ENCODE results near the gene ATP13A4. TPM values are rescaled to one million over a fixed set of nuclear protein-coding genes. Genes with fewer than 3 reads are reported as not detected.

The ATP13A4 gene
- total RNA-seq (2014; rRNA removed; shearing (Covaris generic)), result not detected in 2 replicates

GRCh38 chr3:193554811-193555210 is at the start of gene ATP13A4:
Gene ATP13A4, minus strand, starts transcription at chr3:193554895. Its CDS starts 96 bp downstream, at chr3:193554799.

GRCh38 chr3:193592841-193593667 is 38.4 kb upstream of the ATP13A4 start, which contains the start of gene OPA1:
Gene OPA1, plus strand, starts transcription at chr3:193593208. Its CDS starts 170 bp downstream, at chr3:193593378.

GRCh38 chr3:193378706-193379105 is 176.0 kb downstream of the ATP13A4 start, which contains the start of gene ATP13A5:
Gene ATP13A5, minus strand, starts transcription at chr3:193378753. Its CDS starts 28 bp downstream, at chr3:193378725.

Other genes with a start within 250 kb of the ATP13A4 start
- gene ATP13A5, start 176.1 kb downstream of the ATP13A4 start, total RNA-seq (2014; rRNA removed; shearing (Covaris generic)), result not detected in 2 replicates
- gene OPA1, start 38.3 kb upstream of the ATP13A4 start, total RNA-seq (2014; rRNA removed; shearing (Covaris generic)), result 37.4 and 62.4 TPM in 2 replicates